Uterus (tissue), 4 donors: ENCODE measurements around the gene PLPP7. TPM values are rescaled to one million over a fixed set of nuclear protein-coding genes. Genes with fewer than 3 reads are reported as not detected.

Source experiments
- DNase-seq, 2 donors: peaks; one replicate each; pipeline ENCODE4 v3.0.0-alpha.2; 2019 to 2020
- H3K27ac ChIP-seq, 2 donors: fragments of 200-600 bp; sonication (generic); 1 replicate in 1 of 2; 2 replicates in 1 of 2; pipeline ENCODE4 v1.5.1; 2016 to 2018
- H3K27me3 ChIP-seq, 2 donors: fragments of 200-600 bp; sonication (generic); one replicate each; pipeline ENCODE4 v1.5.1; 2018 to 2019; ENCODE audit warnings: control low read depth in 1 of 2
- H3K36me3 ChIP-seq, 2 donors: fragments of 200-600 bp; sonication (generic); one replicate each; pipeline ENCODE4 v1.5.1; 2019; ENCODE audit warnings: control low read depth in 1 of 2
- H3K4me1 ChIP-seq, 2 donors: fragments of 200-600 bp; sonication (generic); one replicate each; pipeline ENCODE4 v1.5.1; 2018 to 2019; ENCODE audit warnings: control low read depth in 1 of 2
- H3K4me3 ChIP-seq, 2 donors: fragments of 200-600 bp; sonication (generic); 1 replicate in 1 of 2; 2 replicates in 1 of 2; pipeline ENCODE4 v1.5.1; 2018 to 2019; ENCODE audit warnings: mild to moderate bottlenecking in 1 of 2
- H3K9me3 ChIP-seq, 2 donors: fragments of 200-600 bp; sonication (generic); one replicate each; pipeline ENCODE4 v1.5.1; 2019; ENCODE audit warnings: control low read depth in 1 of 2
- CTCF ChIP-seq, 4 experiments: fragments of 200-600 bp in 2 of 4; fragments of 450-650 bp in 2 of 4; sonication (generic) in 2 of 4; IDR thresholded peaks; one replicate each; pipeline ENCODE4 v1.5.1; 2016 to 2019; ENCODE audit warnings: antibody characterized with exemption in 4 of 4, mild to moderate bottlenecking in 2 of 4, moderate library complexity in 1 of 4
- POLR2A ChIP-seq, 2 donors: fragments of 450-650 bp; IDR thresholded peaks; one replicate each; pipeline ENCODE4 v1.6.1; 2016; ENCODE audit warnings: antibody characterized with exemption in 2 of 2, mild to moderate bottlenecking in 1 of 2, moderate library complexity in 1 of 2
- intact Hi-C: fragments of 100-400 bp; cut with DNase I; formaldehyde crosslinking; loops from one replicate; pipeline ENCODE4 v1.15.1; 2023; ENCODE audit warnings: low total_unique reads
- total RNA-seq, 4 donors: library from RNA; depleted of rRNA in 3 of 4; stranded (reverse); fragments of >200 nt in 3 of 4; gene quantifications; one replicate each; pipeline versions ENCODE4 v1.1.0 to v1.2.4, GENCODE V29; 2014 to 2023
- donor health status: DM: yes; HTN: yes; CAD: no.

PLPP7 gene
- total RNA-seq, 4 donors from 2014 or later, result 6.3 to 45.3 (median 8.1) TPM

GRCh38 chr9:131303381-131304321 lies 14.1 kb downstream of the PLPP7 start:
- no peak for TF ChIP-seq POLR2A (IDR thresholded peaks at IDR 0.05)
- TF ChIP-seq CTCF (IDR thresholded peaks at IDR 0.05), result no peak
- H3K27me3 ChIP-seq, result no peaks in the 10 kb centered on the region
- DNase-seq, result no peak
- H3K36me3 ChIP-seq, result no peaks in the 10 kb centered on the region
- no peak overlapping the region for H3K4me3 ChIP-seq
- no peaks in the 10 kb centered on the region for H3K4me1 ChIP-seq
- H3K9me3 ChIP-seq, result no peaks in the 10 kb centered on the region
- intact Hi-C loops, result no loop called here
- H3K27ac ChIP-seq, result no peak overlapping the region

- TF ChIP-seq CTCF (IDR thresholded peaks at IDR 0.05) (no peak), POLR2A (IDR thresholded peaks at IDR 0.05) (no peak)
- DNase-seq, result no peak
- no peaks in the 10 kb centered on the region for H3K9me3 ChIP-seq
- H3K4me3 ChIP-seq, result no peak overlapping the region
- H3K4me1 ChIP-seq, result no peaks in the 10 kb centered on the region
- H3K36me3 ChIP-seq, result no peaks in the 10 kb centered on the region
- intact Hi-C loops, result no loop called here
- no peak overlapping the region for H3K27ac ChIP-seq
- no peaks in the 10 kb centered on the region for H3K27me3 ChIP-seq
Measured at GRCh38 chr9:131304676-131305355, 15.3 kb downstream of the PLPP7 start.

- DNase-seq, result no peak
- H3K27ac ChIP-seq, result no peak overlapping the region
- no peaks in the 10 kb centered on the region for H3K4me1 ChIP-seq
- no peak overlapping the region for H3K4me3 ChIP-seq
- no peaks in the 10 kb centered on the region for H3K27me3 ChIP-seq
- intact Hi-C loops, result no loop called here
- H3K36me3 ChIP-seq, result no peaks in the 10 kb centered on the region
- H3K9me3 ChIP-seq, result no peaks in the 10 kb centered on the region
- TF ChIP-seq CTCF (IDR thresholded peaks at IDR 0.05), result no peak
- no peak for TF ChIP-seq POLR2A (IDR thresholded peaks at IDR 0.05)
Measured at GRCh38 chr9:131306397-131307004, 17.0 kb downstream of the PLPP7 start.

GRCh38 chr9:131307974-131308373 lies 18.5 kb downstream of the PLPP7 start:
- no peak overlapping the region for H3K27ac ChIP-seq
- DNase-seq, result no peak
- intact Hi-C loops, result no loop called here
- no peaks in the 10 kb centered on the region for H3K36me3 ChIP-seq
- H3K9me3 ChIP-seq, result no peaks in the 10 kb centered on the region
- TF ChIP-seq CTCF (IDR thresholded peaks at IDR 0.05), result no peak
- no peak for TF ChIP-seq POLR2A (IDR thresholded peaks at IDR 0.05)
- no peaks in the 10 kb centered on the region for H3K4me1 ChIP-seq
- no peak overlapping the region for H3K4me3 ChIP-seq
- H3K27me3 ChIP-seq, result no peaks in the 10 kb centered on the region

- no peak for DNase-seq
- Histone ChIP-seq H3K36me3 (no peaks in the 10 kb centered on the region), H3K4me1 (no peaks in the 10 kb centered on the region), H3K27me3 (no peaks in the 10 kb centered on the region), H3K9me3 (no peaks in the 10 kb centered on the region), H3K27ac (no peak overlapping the region), H3K4me3 (no peak overlapping the region)
- TF ChIP-seq POLR2A (IDR thresholded peaks at IDR 0.05), result no peak
- no peak for TF ChIP-seq CTCF (IDR thresholded peaks at IDR 0.05)
- intact Hi-C loops, result no loop called here
Measured at GRCh38 chr9:131308452-131308851, 18.9 kb downstream of the PLPP7 start.
